K562 (cell line): ENCODE data around the gene CDCA4. TPM values are rescaled to one million over a fixed set of nuclear protein-coding genes. Genes with fewer than 3 reads are reported as not detected.

Experiments
- ATAC-seq: fragments of 200-7000 bp; cut with Tn5 transposase; 3 replicates; pipeline ENCODE4 v1.9.1; 2020; ENCODE audit warnings: moderate library complexity
- BruUV-seq: library from RNA; stranded (reverse); fragments of 400-500 nt; replicated peaks from 2 replicates; lab custom pipeline; 2021; lab: Mats Ljungman, UMichigan
- CTCF ChIA-PET: fragments of 300-600 bp; formaldehyde crosslinking; extraction: SDS; loops from one replicate; lab custom pipeline; 2021; ENCODE audit warnings: low intra/inter-chr PET ratio; lab: Yijun Ruan, JAX
- POLR2A ChIA-PET: fragments of 300-600, 350-650 bp; sonication (Branson Sonifier 250); formaldehyde crosslinking; extraction: SDS; loops from one replicate; lab custom pipeline; 2021; ENCODE audit warnings: antibody characterized with exemption, inconsistent platforms; lab: Yijun Ruan, JAX
- DNase-seq, 4 experiments: peaks; one replicate each; pipeline versions ENCODE4 v3.0.0 to v3.0.0-alpha.2; 2011 to 2018; ENCODE audit warnings: low spot score in 3 of 4, mixed read lengths in 3 of 4; ENCODE audit errors: extremely low read depth in 1 of 4
- FAIRE-seq: peaks from 2 replicates; lab custom pipeline; 2011; peaks lifted over from hg19 to GRCh38; lab: Jason Lieb, UNC
- H2AFZ ChIP-seq: 2 replicates; pipeline ENCODE4 v1.6.0; 2011; ENCODE audit warnings: low read depth, low read length, control low read depth, inconsistent platforms
- H3K27ac ChIP-seq: fragments of 200-600 bp; 3 replicates; pipeline ENCODE4 v1.8.0; 2011; ENCODE audit warnings: low read depth, mild to moderate bottlenecking, control low read depth, inconsistent platforms, low read length, moderate library complexity, mixed read lengths; ENCODE audit errors: extremely low read depth
- H3K27me3 ChIP-seq, 2 experiments: fragments of 300-600 bp in 1 of 2; 2 replicates in 1 of 2; 3 replicates in 1 of 2; pipeline versions ENCODE4 v1.6.0 to v1.8.0; 2011; ENCODE audit warnings: inconsistent platforms in 2 of 2, low read length in 2 of 2, mild to moderate bottlenecking in 1 of 2, mixed read lengths in 1 of 2, moderate library complexity in 1 of 2; ENCODE audit not compliant: control insufficient read depth in 2 of 2, insufficient read depth in 2 of 2
- H3K36me3 ChIP-seq: fragments of 300-600 bp; 3 replicates; pipeline ENCODE4 v1.8.0; 2011; ENCODE audit warnings: mild to moderate bottlenecking, low read length, inconsistent platforms; ENCODE audit not compliant: control insufficient read depth, insufficient read depth
- H3K4me1 ChIP-seq, 2 experiments: fragments of 200-600 bp in 1 of 2; replicated peaks in 1 of 2; 2 replicates in 1 of 2; 3 replicates in 1 of 2; pipeline versions ENCODE4 v1.5.1 to v1.8.0; 2011; ENCODE audit warnings: inconsistent platforms in 2 of 2, low read length in 2 of 2, mild to moderate bottlenecking in 1 of 2, mixed read lengths in 1 of 2, moderate library complexity in 1 of 2; ENCODE audit not compliant: control insufficient read depth in 2 of 2, insufficient read depth in 2 of 2
- H3K4me2 ChIP-seq: 2 replicates; pipeline ENCODE4 v1.6.1; 2011; ENCODE audit warnings: low read length, control low read depth, inconsistent platforms, mixed read lengths; ENCODE audit not compliant: insufficient read depth
- H3K4me3 ChIP-seq: fragments of 200-600 bp; sonication (generic), shearing (Covaris generic); 2 replicates; pipeline ENCODE4 v1.5.1; 2016; ENCODE audit warnings: control low read depth, inconsistent platforms
- H3K79me2 ChIP-seq: fragments of 200-600 bp; 3 replicates; pipeline ENCODE4 v1.8.0; 2011; ENCODE audit warnings: low read length, inconsistent platforms; ENCODE audit not compliant: control insufficient read depth, insufficient read depth
- H3K9ac ChIP-seq, 2 experiments: 2 replicates each; pipeline versions ENCODE4 v1.6.0 to v1.6.1; 2011; ENCODE audit warnings: low read depth in 2 of 2, low read length in 2 of 2, control low read depth in 1 of 2, inconsistent platforms in 1 of 2, mild to moderate bottlenecking in 1 of 2, mixed read lengths in 1 of 2; ENCODE audit not compliant: insufficient read depth in 1 of 2
- H3K9me1 ChIP-seq: one replicate; pipeline ENCODE4 v1.6.0; 2011; ENCODE audit warnings: inconsistent platforms, mild to moderate bottlenecking, low read length, moderate library complexity; ENCODE audit not compliant: control insufficient read depth, insufficient read depth
- H3K9me3 ChIP-seq: replicated peaks from 2 replicates; pipeline ENCODE4 v1.5.1; 2011; ENCODE audit warnings: low read depth, low read length, inconsistent platforms; ENCODE audit not compliant: control insufficient read depth, insufficient read depth
- H4K20me1 ChIP-seq: replicated peaks from 2 replicates; pipeline ENCODE4 v1.6.1; 2011; ENCODE audit warnings: low read length, inconsistent platforms, mixed read lengths; ENCODE audit not compliant: control insufficient read depth, insufficient read depth
- ARID4B ChIP-seq: sonication (generic); formaldehyde crosslinking; IDR thresholded peaks from 2 replicates; pipeline ENCODE4 v1.8.0; 2022; ENCODE audit warnings: mild to moderate bottlenecking, missing genetic modification reagents
- DDX20 ChIP-seq: fragments of 450-650 bp; IDR thresholded peaks from 2 replicates; pipeline ENCODE4 v1.6.1; 2016; ENCODE audit warnings: missing genetic modification characterization, low read depth, mild to moderate bottlenecking, missing compliant biosample characterization, moderate library complexity
- EP400 ChIP-seq: fragments of 450-650 bp; IDR thresholded peaks from 2 replicates; pipeline ENCODE4 v1.6.1; 2017; ENCODE audit warnings: antibody characterized with exemption, mild to moderate bottlenecking, moderate library complexity
- GABPA ChIP-seq: fragments of 200-800 bp; sonication (Bioruptor generic); conservative IDR thresholded peaks from 2 replicates; pipeline ENCODE4 v1.6.1; 2016; ENCODE audit warnings: low read depth, missing genetic modification characterization, missing compliant biosample characterization
- LEF1 ChIP-seq: fragments of 450-650 bp; IDR thresholded peaks from 2 replicates; pipeline ENCODE4 v1.6.1; 2016; ENCODE audit warnings: mild to moderate bottlenecking
- MITF ChIP-seq: IDR thresholded peaks from 2 replicates; pipeline ENCODE4 v1.6.1; 2014; ENCODE audit warnings: antibody characterized with exemption
- NR2F6 ChIP-seq: fragments of 450-650 bp; formaldehyde crosslinking; IDR thresholded peaks from 2 replicates; pipeline ENCODE4 v1.4.0; 2020; ENCODE audit warnings: mild to moderate bottlenecking
- NRF1 ChIP-seq, 2 experiments: fragments of 450-650 bp; IDR thresholded peaks in 1 of 2; conservative IDR thresholded peaks in 1 of 2; 2 replicates each; pipeline ENCODE4 v1.6.1; 2014; ENCODE audit warnings: mild to moderate bottlenecking in 2 of 2
- RBM34 ChIP-seq: fragments of 200-400 bp; formaldehyde crosslinking; IDR thresholded peaks from 2 replicates; pipeline ENCODE4 v1.6.1; 2018; ENCODE audit warnings: low read length, borderline replicate concordance; ENCODE audit not compliant: insufficient read depth
- ZNF41 ChIP-seq: fragments of 250-450 bp; sonication (Bioruptor Pico); conservative IDR thresholded peaks from 2 replicates; pipeline ENCODE4 v1.4.0; 2020; ENCODE audit warnings: mild to moderate bottlenecking
- ZNF644 ChIP-seq: fragments of 200-800 bp; sonication (Bioruptor generic); IDR thresholded peaks from 2 replicates; pipeline ENCODE4 v1.6.1; 2016; ENCODE audit warnings: low read depth, missing genetic modification characterization, missing compliant biosample characterization
- WGBS: fragments of 100-300 bp; shearing (Covaris generic); methylation state at CpG from one replicate; pipeline ENCODE4 v1.1.6; 2016; ENCODE audit warnings: low coverage, mixed read lengths; ENCODE audit not compliant: insufficient coverage; ENCODE audit errors: missing lambda C conversion rate; 5-methylcytosine and 5-hydroxymethylcytosine counted together
- in situ Hi-C: fragments of 300-500 bp; cut with MboI; formaldehyde crosslinking; loops from 4 replicates; pipeline ENCODE4 v1.15.0; 2018; ENCODE audit warnings: inconsistent platforms, mixed read lengths
- intact Hi-C: fragments of 100-400 bp; cut with micrococcal nuclease; formaldehyde crosslinking; loops from 2 replicates; pipeline ENCODE4 v1.14.2; 2022
- polyA plus RNA-seq, 8 experiments: library from polyadenylated mRNA; depleted of rRNA in 4 of 8; stranded (reverse) in 5 of 8; unstranded in 3 of 8; fragments of >200 nt; fragmentation: Nextera tagmentation in 2 of 8; fragmentation: Illumina TruSeq in 1 of 8; extraction: Ambion mirVana in 2 of 8; extraction: Trizol in 1 of 8; gene quantifications; 2 replicates each; pipeline versions ENCODE4 v1.2.1 to v1.2.3, GENCODE V29; 2011 to 2014; ENCODE audit warnings: inconsistent platforms in 1 of 8, missing spikeins in 1 of 8
- total RNA-seq, 7 experiments: library from RNA; depleted of rRNA in 6 of 7; stranded (reverse); fragments of >200 nt in 6 of 7; fragmentation: Illumina TruSeq in 2 of 7; extraction: Trizol in 2 of 7; gene quantifications; 2 replicates each; pipeline versions ENCODE4 v1.2.1 to v1.2.3, GENCODE V29; 2011 to 2021; ENCODE audit warnings: low replicate concordance in 1 of 7

CDCA4 gene
- total and polyA plus RNA-seq, 9 of the 15 experiments (the other 6 are each of a cell fraction or from before 2014, with no cell fraction given) = 6.6 to 44.2 (median 23.0) TPM

GRCh38 chr14:105020815-105021655, at the start of gene CDCA4 (continued):
- TF ChIP-seq RBM34 = 0 out of 2 replicates have a peak, but pooled peaks have one; percentile 42
- TF ChIP-seq MITF = no peak
- peak; percentile 86 to 88 for TF ChIP-seq NRF1 (conservative IDR thresholded peaks at IDR 0.05 in 1 of 2, IDR thresholded peaks at IDR 0.05 in 1 of 2)
- no peak for TF ChIP-seq ZNF644 (tag)

GRCh38 chr14:105069871-105070759, 49.2 kb upstream of the CDCA4 start:
- Histone ChIP-seq H3K4me2 (peak overlapping the region; percentile 37; the same call in 1 of the 2 replicates), H3K79me2 (no peaks in the 10 kb centered on the region), H3K4me1 (peaks cover 5 to 53% of the 10 kb centered on the region in 2 experiments; a peak in 4 of 5 replicates), H3K27me3 (no peaks in the 10 kb centered on the region), H3K36me3 (no peaks in the 10 kb centered on the region), H3K9me3 (no peaks in the 10 kb centered on the region), H3K9ac (peak overlapping the region in 1 of 2 experiments; percentile 68; a peak in 1 of 4 replicates), H4K20me1 (no peaks in the 10 kb centered on the region), H3K27ac (peak overlapping the region; percentile 61; the same call in 2 of the 3 replicates), H3K4me3 (no peak overlapping the region), H3K9me1 (peaks cover 4% of the 10 kb centered on the region), H2AFZ (peak overlapping the region; percentile 70)
- in situ Hi-C loops (no loop called here), intact Hi-C loops (no loop called here)
- DNase-seq = peak; percentile 41 to 53 (median 47)
- BruUV-seq = TSS peak; percentile 82
- POLR2A ChIA-PET = interaction anchor here (0.8 kb wide), 1 partner anchor 52 kb away, joined by 4 read pairs; no protein-coding TSS in a partner anchor
- 16% methylated on average over 11 of the region's 20 CpGs for WGBS
- ATAC-seq = peak; percentile 38
- peak; percentile 40 for FAIRE-seq
- CTCF ChIA-PET = no interaction called here
- TF ChIP-seq ARID4B (CRISPR knock-in tag) (no peak), LEF1 (no peak), DDX20 (tag) (no peak), ZNF41 (no peak), NR2F6 (CRISPR knock-in tag) (no peak), EP400 (no peak), NRF1 (conservative IDR thresholded peaks at IDR 0.05 in 1 of 2, IDR thresholded peaks at IDR 0.05 in 1 of 2) (peak; percentile 21 to 34; a peak in 2 of 4 replicates), GABPA (peak; percentile 48; the same call in 1 of the 2 replicates)
